Activated CD4-positive, alpha-beta memory T cell treated with anti-CD3 and anti-CD28 coated beads, Interleukin-2, amount 10 ng/mL, durations not matched to agents 7 days and 5 days (primary cell): ENCODE results near the gene EXOC6B. TPM values are rescaled to one million over a fixed set of nuclear protein-coding genes. Genes with fewer than 3 reads are reported as not detected.

Source experiments
- CTCF ChIA-PET: fragments of 350-600 bp; sonication (Branson Sonifier 250); formaldehyde crosslinking; loops from one replicate; lab custom pipeline; 2021; ENCODE audit warnings: antibody characterized with exemption, inconsistent platforms; lab: Charles Lee
- POLR2A ChIA-PET: fragments of 350-600 bp; sonication (Branson Sonifier 250); formaldehyde crosslinking; loops from one replicate; lab custom pipeline; 2021; ENCODE audit warnings: antibody characterized with exemption; lab: Charles Lee
- DNase-seq: peaks from one replicate; pipeline ENCODE4 v3.0.0-alpha.2; 2020
- H3K27ac Mint-ChIP-seq: one replicate; pipeline ENCODE4 v1.8.0; 2021; ENCODE audit warnings: mild to moderate bottlenecking, mixed read lengths
- H3K27me3 Mint-ChIP-seq: one replicate; pipeline ENCODE4 v1.8.0; 2021; ENCODE audit warnings: mixed read lengths
- H3K36me3 Mint-ChIP-seq: one replicate; pipeline ENCODE4 v1.8.0; 2021; ENCODE audit warnings: low read depth, mixed read lengths
- H3K4me1 Mint-ChIP-seq: one replicate; pipeline ENCODE4 v1.8.0; 2021; ENCODE audit warnings: mixed read lengths
- H3K4me3 Mint-ChIP-seq: one replicate; pipeline ENCODE4 v1.8.0; 2021; ENCODE audit warnings: mild to moderate bottlenecking, mixed read lengths
- H3K9me3 Mint-ChIP-seq: one replicate; pipeline ENCODE4 v1.8.0; 2021; ENCODE audit warnings: mixed read lengths
- total RNA-seq, 2 experiments: library from RNA; stranded (reverse); gene quantifications; one replicate each; pipeline ENCODE4 v1.2.3, GENCODE V29; 2021

EXOC6B gene
- total RNA-seq, 2 experiments from 2014 or later = 18.7 to 24.2 TPM

DNA sequence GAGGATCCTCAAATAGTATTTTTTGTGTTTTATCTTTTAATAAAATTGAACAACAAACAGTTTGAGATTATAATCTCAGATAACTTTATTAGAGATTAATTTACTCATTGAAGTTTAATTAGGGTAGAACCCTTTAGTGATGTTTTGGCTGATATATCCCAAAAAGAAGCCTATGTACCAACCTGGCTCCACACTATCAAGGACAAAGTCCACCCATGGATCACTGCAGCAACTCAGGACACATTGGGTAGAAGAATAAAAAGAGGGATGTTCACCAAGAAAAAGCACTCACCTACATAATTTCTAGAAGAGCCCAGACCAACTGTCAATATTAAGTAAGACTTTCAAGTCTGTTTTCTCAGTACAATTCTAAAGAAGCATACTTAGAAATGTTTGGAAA is 112.9 kb downstream of the EXOC6B start:
- DNase-seq = no peak
- Mint-ChIP-seq H3K4me3 (no peak overlapping the region), H3K4me1 (peaks cover 3% of the 10 kb centered on the region), H3K36me3 (no peaks in the 10 kb centered on the region), H3K27me3 (no peaks in the 10 kb centered on the region), H3K27ac (no peak overlapping the region), H3K9me3 (no peaks in the 10 kb centered on the region)
- CTCF ChIA-PET = no interaction called here
- POLR2A ChIA-PET = no interaction called here

DNA sequence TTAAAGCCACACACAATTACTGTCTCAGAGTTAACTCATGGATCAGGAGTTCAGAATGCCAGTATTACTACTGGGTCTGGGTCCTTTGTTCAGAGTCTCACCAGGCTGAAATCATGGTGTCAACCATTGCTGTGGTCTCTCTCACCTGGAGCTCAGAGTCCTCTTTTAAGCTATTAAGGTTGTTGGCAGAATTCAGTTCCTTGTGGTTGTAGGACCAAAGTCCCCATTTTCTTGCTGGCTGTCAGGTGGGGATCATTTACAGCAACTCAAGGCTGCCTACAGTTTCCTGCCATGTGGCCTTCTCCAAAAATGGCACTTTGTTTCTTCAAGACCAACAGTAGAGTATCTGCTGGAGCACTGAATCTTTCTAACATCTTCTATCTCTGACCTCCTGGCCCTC is 113.5 kb downstream of the EXOC6B start:
- Mint-ChIP-seq H3K27ac (no peak overlapping the region), H3K27me3 (no peaks in the 10 kb centered on the region), H3K9me3 (no peaks in the 10 kb centered on the region), H3K4me3 (no peak overlapping the region), H3K4me1 (peaks cover 3% of the 10 kb centered on the region), H3K36me3 (no peaks in the 10 kb centered on the region)
- CTCF ChIA-PET = no interaction called here
- no peak for DNase-seq
- POLR2A ChIA-PET = no interaction called here

DNA sequence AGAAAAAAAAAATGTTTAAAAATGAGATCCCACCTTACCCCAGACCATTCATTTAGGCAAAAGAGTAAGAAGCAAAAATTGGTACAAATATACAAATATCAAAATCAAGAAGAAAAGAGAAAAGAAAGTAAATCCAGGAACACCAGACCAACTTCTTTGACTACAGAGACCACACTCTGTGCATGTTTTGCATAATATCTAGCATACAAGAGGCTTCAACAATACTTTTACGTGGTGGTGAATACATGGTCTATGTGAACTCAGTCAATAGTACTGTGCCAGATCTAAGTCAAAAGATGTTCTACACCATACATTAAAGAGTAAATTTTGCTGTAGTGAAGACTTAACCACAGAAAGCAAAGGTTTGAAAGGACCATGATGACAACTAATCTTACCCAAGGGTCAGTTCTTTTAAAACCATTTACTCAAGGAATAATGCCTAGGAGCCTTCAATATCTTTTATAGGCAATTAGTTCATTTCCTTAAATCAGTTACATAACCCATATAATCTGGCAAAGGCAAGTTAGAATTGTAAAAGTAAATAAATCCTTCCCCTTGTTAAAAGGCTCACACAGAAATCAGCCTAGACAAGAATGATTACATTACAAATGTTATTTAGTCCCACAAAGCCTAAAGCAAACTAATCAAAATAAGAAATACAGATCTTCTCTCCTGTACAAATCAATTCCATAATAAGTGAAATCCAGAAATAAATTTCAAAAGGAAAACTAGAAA is 115.2 kb downstream of the EXOC6B start:
- H3K4me1 Mint-ChIP-seq = no peaks in the 10 kb centered on the region
- no peaks in the 10 kb centered on the region for H3K9me3 Mint-ChIP-seq
- no peak overlapping the region for H3K27ac Mint-ChIP-seq
- POLR2A ChIA-PET = no interaction called here
- H3K4me3 Mint-ChIP-seq = no peak overlapping the region
- no peaks in the 10 kb centered on the region for H3K27me3 Mint-ChIP-seq
- DNase-seq = no peak
- CTCF ChIA-PET = interaction anchor here (1.0 kb wide), 1 partner anchor 19 kb away, joined by 3 read pairs; no protein-coding TSS in a partner anchor
- peaks cover 3% of the 10 kb centered on the region for H3K36me3 Mint-ChIP-seq

DNA sequence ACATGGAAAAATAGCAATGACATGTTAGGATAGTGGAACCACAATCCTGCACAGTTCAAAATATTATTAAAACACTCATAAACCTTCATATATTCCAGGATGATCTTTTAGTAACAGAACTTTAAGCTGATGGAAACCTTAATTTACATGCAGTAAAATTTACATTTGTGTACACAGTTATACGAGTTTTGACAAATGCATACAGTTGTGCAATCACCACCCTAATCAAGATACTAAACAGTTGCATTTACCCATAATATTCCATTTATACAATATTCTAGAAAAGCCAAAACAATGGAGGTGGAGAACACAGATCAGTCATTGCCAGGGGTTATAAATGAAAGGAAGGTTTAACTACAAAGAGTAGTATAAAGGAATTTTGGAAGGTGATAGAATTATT is 117.6 kb downstream of the EXOC6B start:
- CTCF ChIA-PET = interaction anchor here (0.7 kb wide), 1 partner anchor 1217 kb away, joined by 5 read pairs; no protein-coding TSS in a partner anchor
- Mint-ChIP-seq H3K27me3 (no peaks in the 10 kb centered on the region), H3K4me1 (no peaks in the 10 kb centered on the region), H3K4me3 (no peak overlapping the region), H3K36me3 (peaks cover 3% of the 10 kb centered on the region), H3K27ac (no peak overlapping the region), H3K9me3 (no peaks in the 10 kb centered on the region)
- POLR2A ChIA-PET = no interaction called here
- no peak for DNase-seq

DNA sequence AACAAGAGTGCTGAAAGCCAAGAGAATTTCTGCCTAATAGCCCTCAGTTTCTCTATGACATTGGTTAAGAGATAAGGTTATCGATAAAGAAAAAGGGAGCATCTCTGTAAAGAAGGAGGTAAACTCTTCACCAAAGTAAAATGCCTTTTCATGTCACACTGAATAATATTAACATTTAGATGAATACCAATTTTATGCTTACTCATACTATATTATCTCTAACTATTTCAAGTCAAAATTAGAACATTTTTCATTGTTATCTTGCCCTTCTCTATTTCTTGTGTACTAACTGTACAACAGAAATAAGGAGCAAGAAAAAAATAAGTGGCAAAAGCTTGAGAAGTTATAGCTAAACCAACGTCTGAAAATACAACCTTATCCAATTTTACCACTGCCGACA is 127.5 kb downstream of the EXOC6B start:
- no peaks in the 10 kb centered on the region for H3K27me3 Mint-ChIP-seq
- no peak for DNase-seq

DNA sequence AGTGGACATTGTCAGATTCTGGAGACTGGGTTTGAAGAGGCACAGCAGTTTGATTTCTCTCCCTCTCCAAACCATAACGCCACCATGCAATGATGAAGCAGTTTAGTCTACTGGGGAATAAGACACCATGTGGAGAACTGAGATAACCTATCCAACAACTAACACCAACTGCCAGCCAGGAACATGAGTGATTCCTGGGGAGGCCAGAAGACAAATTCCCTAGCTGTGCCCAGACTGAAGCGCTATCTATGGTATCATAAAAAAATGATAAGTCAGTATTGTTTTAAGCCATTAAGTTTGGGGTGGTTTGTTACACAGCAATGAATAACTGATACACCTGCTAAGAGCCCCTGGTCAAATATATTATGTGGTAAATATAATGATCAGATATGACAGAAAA is 129.3 kb downstream of the EXOC6B start:
- Mint-ChIP-seq H3K36me3 (no peaks in the 10 kb centered on the region), H3K4me1 (no peaks in the 10 kb centered on the region), H3K27me3 (no peaks in the 10 kb centered on the region), H3K27ac (no peak overlapping the region), H3K9me3 (no peaks in the 10 kb centered on the region), H3K4me3 (no peak overlapping the region)
- no peak for DNase-seq
- CTCF ChIA-PET = no interaction called here
- POLR2A ChIA-PET = no interaction called here

More for the DNA sequence above, 127.5 kb downstream of the EXOC6B start:
- Mint-ChIP-seq H3K36me3 (no peaks in the 10 kb centered on the region), H3K4me1 (no peaks in the 10 kb centered on the region), H3K4me3 (no peak overlapping the region), H3K9me3 (no peaks in the 10 kb centered on the region), H3K27ac (no peak overlapping the region)
- ChIA-PET CTCF (no interaction called here), POLR2A (no interaction called here)

DNA sequence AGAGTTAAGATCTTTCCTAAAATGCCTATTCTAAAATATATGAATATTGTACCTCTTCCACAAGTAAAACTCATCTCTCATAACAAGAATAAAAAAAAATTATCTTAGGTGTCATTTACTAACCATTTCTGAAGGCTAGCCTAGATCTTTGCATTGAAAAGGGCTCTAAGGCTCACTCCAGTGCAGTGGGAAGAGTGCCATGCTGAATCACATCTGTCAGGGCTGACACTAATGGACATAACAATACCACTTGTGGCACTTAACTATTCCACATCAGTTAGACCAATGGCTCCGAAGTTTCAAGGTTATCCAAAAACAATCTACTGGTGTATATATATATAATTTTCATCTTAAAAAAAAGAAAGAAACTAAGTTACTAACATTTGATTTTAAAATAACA is 130.2 kb downstream of the EXOC6B start:
- no peaks in the 10 kb centered on the region for H3K36me3 Mint-ChIP-seq
- CTCF ChIA-PET = no interaction called here
- H3K4me3 Mint-ChIP-seq = no peak overlapping the region
- H3K9me3 Mint-ChIP-seq = no peaks in the 10 kb centered on the region
- no peaks in the 10 kb centered on the region for H3K27me3 Mint-ChIP-seq
- DNase-seq = no peak
- POLR2A ChIA-PET = no interaction called here
- no peak overlapping the region for H3K27ac Mint-ChIP-seq
- H3K4me1 Mint-ChIP-seq = no peaks in the 10 kb centered on the region

DNA sequence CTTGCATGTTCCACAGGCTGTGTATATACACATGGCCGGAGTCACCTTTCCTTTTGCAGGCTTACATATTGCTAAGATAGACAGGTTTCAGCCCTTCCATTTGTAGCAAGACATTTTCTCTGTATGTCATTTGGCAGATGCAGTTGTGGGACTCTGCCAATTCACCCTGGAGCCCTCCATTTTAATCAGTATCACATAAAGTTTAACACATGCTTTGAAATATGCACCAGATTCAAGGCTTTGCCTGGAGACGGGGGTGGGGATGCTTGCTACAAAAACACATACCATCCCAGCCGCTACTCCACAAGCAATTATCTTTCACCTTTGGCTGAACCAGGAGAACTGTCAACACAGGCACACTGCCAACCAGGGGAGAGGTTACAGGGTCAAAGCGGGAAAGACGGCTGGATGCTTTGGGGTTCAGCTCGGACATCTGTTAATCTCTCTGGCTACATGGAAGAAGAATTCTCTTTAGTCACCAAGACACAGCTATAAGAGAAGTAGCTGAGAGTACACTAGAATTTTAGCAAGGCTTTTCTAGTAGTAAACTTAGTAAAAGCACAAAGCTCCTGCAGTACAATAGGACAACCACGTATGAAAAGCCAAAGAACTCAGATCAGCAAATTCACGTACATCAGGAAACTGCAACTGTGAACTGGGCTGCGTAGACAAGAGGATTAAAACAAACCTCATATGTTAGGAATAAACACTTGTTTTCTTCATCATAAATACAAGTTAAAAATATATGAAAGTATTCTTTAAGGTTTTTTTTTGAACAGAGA is 130.9 kb downstream of the EXOC6B start:
- no peak for DNase-seq
- no peak overlapping the region for H3K4me3 Mint-ChIP-seq
- no peaks in the 10 kb centered on the region for H3K9me3 Mint-ChIP-seq
- POLR2A ChIA-PET = no interaction called here
- H3K27ac Mint-ChIP-seq = no peak overlapping the region
- H3K36me3 Mint-ChIP-seq = no peaks in the 10 kb centered on the region
- H3K4me1 Mint-ChIP-seq = no peaks in the 10 kb centered on the region
- CTCF ChIA-PET = no interaction called here
- no peaks in the 10 kb centered on the region for H3K27me3 Mint-ChIP-seq

DNA sequence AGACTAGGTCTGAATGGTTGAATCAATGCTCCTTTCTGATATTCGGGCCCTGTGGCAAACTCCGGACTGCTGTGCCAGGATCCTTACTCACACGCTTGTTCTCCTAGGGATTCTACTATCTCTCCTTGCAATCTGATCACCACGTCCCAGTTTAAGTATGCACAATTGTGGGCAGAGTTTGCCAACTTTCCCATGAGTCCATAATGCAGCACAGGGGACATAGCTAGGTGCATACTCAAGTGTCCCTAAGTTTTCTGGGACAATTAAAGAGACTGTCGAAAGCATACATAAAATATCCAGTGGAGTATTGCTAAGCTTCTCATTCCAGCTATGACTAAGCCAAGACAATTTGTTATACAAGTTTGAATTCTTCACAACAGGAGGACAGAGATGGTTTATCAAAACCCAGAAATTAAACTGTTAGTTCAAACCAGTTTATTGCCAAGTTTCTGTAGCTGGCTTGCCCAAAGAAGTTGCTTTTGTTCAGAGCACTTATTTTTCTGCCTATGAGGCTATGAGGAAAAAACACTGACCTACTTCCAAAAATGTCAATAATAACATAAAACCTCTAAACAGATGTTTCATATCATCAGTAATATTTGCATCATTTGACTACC is 136.1 kb downstream of the EXOC6B start:
- Mint-ChIP-seq H3K36me3 (no peaks in the 10 kb centered on the region), H3K27me3 (no peaks in the 10 kb centered on the region), H3K4me1 (no peaks in the 10 kb centered on the region), H3K27ac (no peak overlapping the region), H3K4me3 (no peak overlapping the region), H3K9me3 (no peaks in the 10 kb centered on the region)
- no peak for DNase-seq
- POLR2A ChIA-PET = no interaction called here
- CTCF ChIA-PET = no interaction called here

DNA sequence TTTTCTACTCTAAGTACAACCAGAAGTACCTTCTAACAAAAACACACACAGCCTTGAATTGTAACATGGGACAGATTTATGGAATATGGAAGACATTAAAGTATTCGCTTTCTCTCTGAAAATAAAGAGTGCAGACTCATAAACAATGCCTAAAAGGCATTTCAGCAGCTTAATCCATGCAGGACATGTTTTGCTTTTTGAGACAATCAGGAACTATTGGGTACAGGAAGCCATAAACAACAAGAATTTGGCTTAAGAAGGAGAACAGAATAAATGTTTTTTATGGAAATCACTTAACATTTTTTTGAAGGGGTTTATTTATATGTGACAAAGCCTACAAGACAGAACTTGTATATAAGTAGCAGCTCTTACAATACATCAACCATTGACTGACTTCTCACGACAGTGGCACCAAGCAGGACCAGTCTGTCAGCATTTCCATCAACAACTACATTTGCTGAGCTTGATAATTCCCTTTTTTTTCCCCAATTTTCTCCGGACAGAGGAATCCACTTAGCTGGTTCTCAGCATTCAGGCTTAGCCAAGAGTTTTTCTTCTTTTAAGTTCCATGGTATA is 140.1 kb downstream of the EXOC6B start:
- Mint-ChIP-seq H3K4me1 (no peaks in the 10 kb centered on the region), H3K36me3 (no peaks in the 10 kb centered on the region), H3K27ac (no peak overlapping the region), H3K27me3 (no peaks in the 10 kb centered on the region), H3K4me3 (no peak overlapping the region), H3K9me3 (no peaks in the 10 kb centered on the region)
- DNase-seq = no peak
- ChIA-PET POLR2A (no interaction called here), CTCF (no interaction called here)

DNA sequence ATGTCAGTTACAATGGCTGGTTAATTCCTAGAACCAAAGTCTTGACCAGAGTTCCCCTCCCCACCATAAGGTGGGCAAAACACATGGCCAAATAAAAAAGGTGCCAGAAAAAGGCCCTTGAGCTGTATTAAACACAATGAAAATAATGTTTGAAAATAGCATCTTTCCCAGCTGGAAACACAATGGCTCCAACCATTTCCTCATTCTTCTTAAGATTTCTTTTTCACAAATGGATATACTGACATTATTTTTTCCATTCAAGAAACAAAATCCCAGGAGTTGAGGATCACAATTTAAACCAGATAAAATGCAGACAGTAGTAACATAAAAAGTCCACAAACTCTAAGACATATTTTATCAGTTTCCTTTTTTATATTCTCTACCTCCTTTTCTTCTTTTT is 143.8 kb downstream of the EXOC6B start:
- no peak for DNase-seq
- ChIA-PET POLR2A (no interaction called here), CTCF (no interaction called here)
- Mint-ChIP-seq H3K36me3 (no peaks in the 10 kb centered on the region), H3K9me3 (no peaks in the 10 kb centered on the region), H3K4me1 (no peaks in the 10 kb centered on the region), H3K27me3 (no peaks in the 10 kb centered on the region), H3K4me3 (no peak overlapping the region), H3K27ac (no peak overlapping the region)

DNA sequence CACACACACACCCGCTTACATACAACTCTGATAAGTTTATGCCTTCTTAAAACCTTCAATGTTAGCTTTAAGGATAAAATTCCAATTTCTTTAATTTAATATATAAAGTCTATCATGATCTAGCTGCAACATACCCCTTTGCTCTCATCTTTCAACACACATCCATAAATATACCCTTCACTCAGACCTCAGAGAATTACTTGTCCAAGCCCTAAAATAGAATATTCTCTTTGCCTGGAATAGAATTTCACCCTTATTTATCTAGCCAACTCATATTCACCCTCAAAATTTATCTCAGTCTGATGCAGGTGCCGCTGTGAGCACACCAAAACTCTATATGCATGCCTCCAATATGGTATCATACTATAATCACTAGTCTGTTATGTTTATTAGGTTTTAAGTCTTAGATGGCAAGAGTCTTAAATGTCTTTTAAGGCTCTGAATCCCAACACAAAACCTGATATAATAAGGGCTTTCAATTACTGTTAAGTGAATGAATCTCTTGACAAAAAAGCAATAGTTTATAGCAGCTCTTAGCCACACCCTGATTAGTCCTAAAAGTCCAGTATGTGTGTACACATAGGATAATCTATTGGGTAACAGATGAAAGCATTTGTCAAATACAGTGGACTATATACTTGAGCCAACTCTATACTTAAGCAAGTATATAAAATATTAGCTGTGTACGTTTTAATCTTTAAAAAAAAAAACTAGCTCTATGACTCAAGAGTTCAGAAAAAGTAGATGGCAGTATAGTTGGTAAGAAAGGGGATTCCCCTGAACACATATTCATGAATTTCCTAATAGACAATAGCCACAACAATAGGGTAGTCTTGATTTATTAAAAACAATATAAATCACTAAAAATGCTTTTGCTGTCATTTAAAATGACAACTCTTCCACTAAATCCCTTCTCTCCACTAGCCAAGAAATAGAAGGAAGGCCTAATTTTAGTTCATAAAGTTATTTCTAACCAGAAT is 144.5 kb downstream of the EXOC6B start:
- H3K27me3 Mint-ChIP-seq = no peaks in the 10 kb centered on the region
- DNase-seq = no peak
- POLR2A ChIA-PET = no interaction called here
- no peak overlapping the region for H3K4me3 Mint-ChIP-seq
- no peaks in the 10 kb centered on the region for H3K36me3 Mint-ChIP-seq
- H3K4me1 Mint-ChIP-seq = no peaks in the 10 kb centered on the region
- CTCF ChIA-PET = no interaction called here
- no peak overlapping the region for H3K27ac Mint-ChIP-seq
- H3K9me3 Mint-ChIP-seq = no peaks in the 10 kb centered on the region
